Liver (tissue), 9 donors: ENCODE results near the gene TRABD. TPM values are rescaled to one million over a fixed set of nuclear protein-coding genes. Genes with fewer than 3 reads are reported as not detected.

Source experiments
- DNase-seq: peaks from one replicate; pipeline ENCODE4 v3.0.0-alpha.2; 2017; ENCODE audit warnings: low spot score
- H3K27ac ChIP-seq, 2 donors: one replicate each; pipeline ENCODE4 v1.7.0; 2013; ENCODE audit warnings: inconsistent platforms in 2 of 2, low read length in 2 of 2, control low read depth in 1 of 2, low read depth in 1 of 2, mild to moderate bottlenecking in 1 of 2
- H3K27me3 ChIP-seq, 4 donors: one replicate each; pipeline versions ENCODE4 v1.6.1 to v1.7.0; 2013; ENCODE audit warnings: low read length in 3 of 4, inconsistent platforms in 1 of 4, mild to moderate bottlenecking in 1 of 4, moderate library complexity in 1 of 4; ENCODE audit not compliant: control insufficient read depth in 4 of 4, insufficient read depth in 4 of 4
- H3K36me3 ChIP-seq, 4 donors: one replicate each; pipeline versions ENCODE4 v1.6.1 to v1.7.0; 2013; ENCODE audit warnings: low read length in 3 of 4, mild to moderate bottlenecking in 3 of 4, low read depth in 1 of 4, moderate library complexity in 1 of 4; ENCODE audit not compliant: control insufficient read depth in 4 of 4, insufficient read depth in 3 of 4
- H3K4me1 ChIP-seq, 4 donors: one replicate each; pipeline versions ENCODE4 v1.6.1 to v1.7.0; 2013; ENCODE audit warnings: low read length in 3 of 4, mild to moderate bottlenecking in 3 of 4, moderate library complexity in 1 of 4; ENCODE audit not compliant: control insufficient read depth in 4 of 4, insufficient read depth in 4 of 4
- H3K4me3 ChIP-seq, 3 donors: one replicate each; pipeline versions ENCODE4 v1.6.1 to v1.7.0; 2013; ENCODE audit warnings: low read length in 3 of 3, control low read depth in 1 of 3, low read depth in 1 of 3, mild to moderate bottlenecking in 1 of 3
- H3K9ac ChIP-seq, 2 donors: one replicate each; pipeline ENCODE4 v1.7.0; 2013; ENCODE audit warnings: low read length in 2 of 2, mild to moderate bottlenecking in 2 of 2, moderate library complexity in 2 of 2, control low read depth in 1 of 2, low read depth in 1 of 2
- H3K9me3 ChIP-seq, 4 donors: one replicate each; pipeline versions ENCODE4 v1.6.1 to v1.7.0; 2013; ENCODE audit warnings: low read length in 3 of 4; ENCODE audit not compliant: control insufficient read depth in 4 of 4
- EGR1 ChIP-seq, 2 donors: IDR thresholded peaks; 2 replicates each; pipeline ENCODE4 v1.6.1; 2016 to 2018; ENCODE audit warnings: antibody characterized with exemption in 2 of 2, low read depth in 2 of 2
- FOXA1 ChIP-seq: IDR thresholded peaks from 2 replicates; pipeline ENCODE4 v1.6.1; 2016; ENCODE audit warnings: antibody characterized with exemption
- FOXA2 ChIP-seq: IDR thresholded peaks from 2 replicates; pipeline ENCODE4 v1.6.1; 2016; ENCODE audit warnings: antibody characterized with exemption
- HNF4A ChIP-seq, 2 donors: conservative IDR thresholded peaks; 2 replicates each; pipeline ENCODE4 v1.6.1; 2016; ENCODE audit warnings: antibody characterized with exemption in 2 of 2, mild to moderate bottlenecking in 2 of 2
- HNF4G ChIP-seq: IDR thresholded peaks from 2 replicates; pipeline ENCODE4 v1.6.1; 2016; ENCODE audit warnings: antibody characterized with exemption
- JUND ChIP-seq, 2 donors: IDR thresholded peaks; 2 replicates each; pipeline ENCODE4 v1.6.1; 2016; ENCODE audit warnings: antibody characterized with exemption in 2 of 2
- NR2F2 ChIP-seq: IDR thresholded peaks from 2 replicates; pipeline ENCODE4 v1.6.1; 2016; ENCODE audit warnings: antibody characterized with exemption
- REST ChIP-seq: IDR thresholded peaks from 2 replicates; pipeline ENCODE4 v1.6.1; 2016; ENCODE audit warnings: antibody characterized with exemption, mild to moderate bottlenecking
- SP1 ChIP-seq: IDR thresholded peaks from 2 replicates; pipeline ENCODE4 v1.6.1; 2018; ENCODE audit warnings: antibody characterized with exemption, mild to moderate bottlenecking
- YY1 ChIP-seq: IDR thresholded peaks from 2 replicates; pipeline ENCODE4 v1.6.1; 2016; ENCODE audit warnings: antibody characterized with exemption, mild to moderate bottlenecking
- ZBTB33 ChIP-seq: IDR thresholded peaks from 2 replicates; pipeline ENCODE4 v1.6.1; 2016; ENCODE audit warnings: antibody characterized with exemption
- WGBS: extraction: QIAGEN DNeasy Blood & Tissue Kit; methylation state at CpG from one replicate; pipeline ENCODE4 v1.1.7; 2013; 5-methylcytosine and 5-hydroxymethylcytosine counted together
- polyA plus RNA-seq, 2 donors: library from polyadenylated mRNA; stranded (reverse) in 1 of 2; unstranded in 1 of 2; fragments of 200-250 nt in 1 of 2; fragments of >200 nt in 1 of 2; fragmentation: Nextera tagmentation in 1 of 2; extraction: Ambion mirVana in 1 of 2; gene quantifications; one replicate each; pipeline versions ENCODE4 v1.2.1 to v1.2.3, GENCODE V29; 2013 to 2015
- total RNA-seq, 2 donors: library from RNA; depleted of rRNA; stranded (reverse); fragments of >200 nt; gene quantifications; one replicate each; pipeline ENCODE4 v1.2.3, GENCODE V29; 2014
- TF ChIP-seq, protein P1 (sequence below): fragments of 150-350 bp; IDR thresholded peaks from 2 replicates; pipeline ENCODE4 v1.5.1; 2017; ENCODE audit warnings: improper control_type of control experiment, low read depth, low read length; ENCODE audit not compliant: missing input control
- TF ChIP-seq, protein P2 (sequence below): IDR thresholded peaks from 2 replicates; pipeline ENCODE4 v1.6.1; 2016; ENCODE audit warnings: antibody characterized with exemption
- donor health status: healthy.
- donor health status: healthy.
- donor health status: healthy.
- donor health status: healthy.
- donor health status: healthy.

Gene TRABD
- total and polyA plus RNA-seq, 4 donors: 10.5 to 29.7 (median 16.4) TPM

GRCh38 chr22:50179937-50180726, 5.6 kb upstream of the TRABD start:
- no peaks in the 10 kb centered on the region for H3K9me3 ChIP-seq
- no peak overlapping the region for H3K27ac ChIP-seq
- 82% methylated on average over 39 of the region's 39 CpGs for WGBS
- TF ChIP-seq REST (no peak), ZBTB33 (no peak), SP1 (no peak), EGR1 (IDR thresholded peaks at IDR 0.05; ENCODE audit: low read depth in 2 of 2) (no peak), FOXA2 (no peak), HNF4G (no peak), NR2F2 (no peak)
- TF ChIP-seq, protein P1, sequence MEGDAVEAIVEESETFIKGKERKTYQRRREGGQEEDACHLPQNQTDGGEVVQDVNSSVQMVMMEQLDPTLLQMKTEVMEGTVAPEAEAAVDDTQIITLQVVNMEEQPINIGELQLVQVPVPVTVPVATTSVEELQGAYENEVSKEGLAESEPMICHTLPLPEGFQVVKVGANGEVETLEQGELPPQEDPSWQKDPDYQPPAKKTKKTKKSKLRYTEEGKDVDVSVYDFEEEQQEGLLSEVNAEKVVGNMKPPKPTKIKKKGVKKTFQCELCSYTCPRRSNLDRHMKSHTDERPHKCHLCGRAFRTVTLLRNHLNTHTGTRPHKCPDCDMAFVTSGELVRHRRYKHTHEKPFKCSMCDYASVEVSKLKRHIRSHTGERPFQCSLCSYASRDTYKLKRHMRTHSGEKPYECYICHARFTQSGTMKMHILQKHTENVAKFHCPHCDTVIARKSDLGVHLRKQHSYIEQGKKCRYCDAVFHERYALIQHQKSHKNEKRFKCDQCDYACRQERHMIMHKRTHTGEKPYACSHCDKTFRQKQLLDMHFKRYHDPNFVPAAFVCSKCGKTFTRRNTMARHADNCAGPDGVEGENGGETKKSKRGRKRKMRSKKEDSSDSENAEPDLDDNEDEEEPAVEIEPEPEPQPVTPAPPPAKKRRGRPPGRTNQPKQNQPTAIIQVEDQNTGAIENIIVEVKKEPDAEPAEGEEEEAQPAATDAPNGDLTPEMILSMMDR: no peak
- H3K9ac ChIP-seq: no peak overlapping the region
- no peak overlapping the region for H3K4me3 ChIP-seq
- DNase-seq: no peak
- peaks cover 0 to 17% (median 10%) of the 10 kb centered on the region in 4 donors for H3K4me1 ChIP-seq
- H3K27me3 ChIP-seq: no peaks in the 10 kb centered on the region
- H3K36me3 ChIP-seq: peaks cover 0 to 7% (median 0%) of the 10 kb centered on the region in 4 donors

- no peaks in the 10 kb centered on the region for H3K9me3 ChIP-seq
- H3K36me3 ChIP-seq: peaks cover 0 to 7% (median 0%) of the 10 kb centered on the region in 4 donors
- H3K27me3 ChIP-seq: no peaks in the 10 kb centered on the region
- no peak overlapping the region for H3K27ac ChIP-seq
- no peak overlapping the region for H3K4me3 ChIP-seq
- TF ChIP-seq ZBTB33 (no peak), FOXA1 (no peak), JUND (IDR thresholded peaks at IDR 0.05) (no peak), HNF4G (no peak), FOXA2 (no peak), YY1 (no peak), NR2F2 (no peak), HNF4A (conservative IDR thresholded peaks at IDR 0.05) (no peak)
- TF ChIP-seq, protein P2, sequence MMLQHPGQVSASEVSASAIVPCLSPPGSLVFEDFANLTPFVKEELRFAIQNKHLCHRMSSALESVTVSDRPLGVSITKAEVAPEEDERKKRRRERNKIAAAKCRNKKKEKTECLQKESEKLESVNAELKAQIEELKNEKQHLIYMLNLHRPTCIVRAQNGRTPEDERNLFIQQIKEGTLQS: no peak
- TF ChIP-seq, protein P1: no peak
- no peak for DNase-seq
- no peak overlapping the region for H3K9ac ChIP-seq
- 96% methylated on average over 27 of the region's 27 CpGs for WGBS
- H3K4me1 ChIP-seq: peaks cover 0 to 21% (median 12%) of the 10 kb centered on the region in 4 donors
Measured at GRCh38 chr22:50180727-50181521, 4.8 kb upstream of the TRABD start.
